Astrocyte (in vitro differentiated cells and primary cell): ENCODE data around the gene RIT2. TPM values are rescaled to one million over a fixed set of nuclear protein-coding genes. Genes with fewer than 3 reads are reported as not detected.
A peak's percentile ranks its signal among the peaks of the same experiment; 100 is the strongest.

Experiments
- DNase-seq: peaks from one replicate; pipeline ENCODE4 v3.0.0-alpha.2; 2010; ENCODE audit warnings: low read depth
- FAIRE-seq: peaks from 2 replicates; lab custom pipeline; 2011; peaks lifted over from hg19 to GRCh38; lab: Jason Lieb, UNC
- H2AFZ ChIP-seq: 2 replicates; pipeline ENCODE4 v1.6.0; 2012; ENCODE audit warnings: low read depth, low read length, inconsistent platforms
- H3K27ac ChIP-seq: 2 replicates; pipeline ENCODE4 v1.5.1; 2011; ENCODE audit warnings: low read depth, low read length, inconsistent platforms
- H3K27me3 ChIP-seq: 2 replicates; pipeline ENCODE4 v1.6.0; 2011; ENCODE audit warnings: low read length, inconsistent platforms; ENCODE audit not compliant: insufficient read depth
- H3K36me3 ChIP-seq: 2 replicates; pipeline ENCODE4 v1.5.1; 2011; ENCODE audit warnings: low read length, inconsistent platforms; ENCODE audit not compliant: insufficient read depth
- H3K4me1 ChIP-seq: 2 replicates; pipeline ENCODE4 v1.5.1; 2011; ENCODE audit warnings: low read length, inconsistent platforms; ENCODE audit not compliant: insufficient read depth
- H3K4me2 ChIP-seq: 2 replicates; pipeline ENCODE4 v1.6.0; 2012; ENCODE audit warnings: low read length, inconsistent platforms
- H3K4me3 ChIP-seq: 2 replicates; pipeline ENCODE4 v1.5.1; 2011; ENCODE audit warnings: low read depth, mild to moderate bottlenecking, low read length, inconsistent platforms; ENCODE audit not compliant: insufficient read depth
- H3K79me2 ChIP-seq: 2 replicates; pipeline ENCODE4 v1.6.0; 2012; ENCODE audit warnings: mild to moderate bottlenecking, low read length, inconsistent platforms; ENCODE audit not compliant: insufficient read depth
- H3K9ac ChIP-seq: 2 replicates; pipeline ENCODE4 v1.6.0; 2012; ENCODE audit warnings: mild to moderate bottlenecking, low read length, inconsistent platforms
- H3K9me3 ChIP-seq: 2 replicates; pipeline ENCODE4 v1.5.1; 2012; ENCODE audit warnings: low read depth, mild to moderate bottlenecking, low read length, inconsistent platforms; ENCODE audit not compliant: insufficient read depth
- H4K20me1 ChIP-seq: 2 replicates; pipeline ENCODE4 v1.6.0; 2012; ENCODE audit warnings: low read length, inconsistent platforms; ENCODE audit not compliant: insufficient read depth
- H3K27ac Mint-ChIP-seq: one replicate; pipeline ENCODE4 v1.8.0; 2021; ENCODE audit warnings: mild to moderate bottlenecking, mixed read lengths; ENCODE audit not compliant: unreplicated experiment
- H3K27me3 Mint-ChIP-seq: one replicate; pipeline ENCODE4 v1.8.0; 2021; ENCODE audit warnings: low read depth, mixed read lengths; ENCODE audit not compliant: unreplicated experiment
- H3K36me3 Mint-ChIP-seq: one replicate; pipeline ENCODE4 v1.8.0; 2021; ENCODE audit warnings: low read depth, mixed read lengths; ENCODE audit not compliant: unreplicated experiment
- H3K4me1 Mint-ChIP-seq: one replicate; pipeline ENCODE4 v1.8.0; 2021; ENCODE audit warnings: low read depth, mixed read lengths; ENCODE audit not compliant: unreplicated experiment
- H3K4me3 Mint-ChIP-seq: one replicate; pipeline ENCODE4 v1.8.0; 2021; ENCODE audit warnings: mild to moderate bottlenecking, moderate library complexity, mixed read lengths; ENCODE audit not compliant: unreplicated experiment
- H3K9me3 Mint-ChIP-seq: one replicate; pipeline ENCODE4 v1.8.0; 2021; ENCODE audit warnings: mild to moderate bottlenecking, mixed read lengths; ENCODE audit not compliant: unreplicated experiment
- CTCF ChIP-seq: IDR thresholded peaks from 2 replicates; pipeline ENCODE4 v1.5.1; 2011; ENCODE audit warnings: low read depth, mild to moderate bottlenecking, inconsistent platforms, low read length, moderate library complexity; ENCODE audit not compliant: insufficient read depth
- EZH2 ChIP-seq: IDR thresholded peaks from 2 replicates; pipeline ENCODE4 v1.6.1; 2012; ENCODE audit warnings: mild to moderate bottlenecking, low read length, inconsistent platforms; ENCODE audit not compliant: insufficient read depth
- total RNA-seq: library from RNA; stranded (reverse); gene quantifications from 2 replicates; pipeline ENCODE4 v1.2.1, GENCODE V29; 2021

Gene RIT2
- total RNA-seq, 1 donor from 2014 or later = not detected

GRCh38 chr18:42953306-42953705 is 162.2 kb downstream of the RIT2 start:
- TF ChIP-seq CTCF (no peak), EZH2 (no peak)
- no peak for DNase-seq
- Mint-ChIP-seq H3K27me3 (no peaks in the 10 kb centered on the region), H3K27ac (no peak overlapping the region), H3K36me3 (no peaks in the 10 kb centered on the region), H3K4me1 (no peaks in the 10 kb centered on the region), H3K9me3 (no peaks in the 10 kb centered on the region), H3K4me3 (no peak overlapping the region)
- Histone ChIP-seq H3K4me3 (no peak overlapping the region), H3K79me2 (no peaks in the 10 kb centered on the region), H3K9me3 (no peaks in the 10 kb centered on the region), H3K27me3 (no peaks in the 10 kb centered on the region), H3K36me3 (no peaks in the 10 kb centered on the region), H4K20me1 (no peaks in the 10 kb centered on the region), H3K9ac (no peak overlapping the region), H2AFZ (no peak overlapping the region), H3K4me1 (no peaks in the 10 kb centered on the region), H3K27ac (no peak overlapping the region), H3K4me2 (no peak overlapping the region)
- no peak for FAIRE-seq

DNA sequence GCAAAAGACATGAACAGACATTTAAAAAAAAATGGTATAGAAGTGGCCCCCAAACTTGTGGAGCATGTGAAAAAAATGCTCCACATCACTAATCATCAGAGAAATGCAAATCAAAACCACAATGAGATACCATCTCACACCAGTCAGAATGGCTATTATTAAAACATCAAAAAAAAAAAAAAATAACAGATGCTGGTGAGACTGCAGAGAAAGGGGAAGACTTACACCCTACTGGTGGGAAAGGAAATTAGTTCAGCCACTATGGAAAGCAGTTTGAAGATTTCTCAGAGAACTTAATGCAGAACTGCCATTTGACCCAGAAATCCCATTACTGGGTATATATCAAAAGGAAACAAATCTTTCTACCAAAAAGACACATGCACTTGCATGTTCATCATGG is 164.8 kb downstream of the RIT2 start:
- no peaks in the 10 kb centered on the region for H3K36me3 Mint-ChIP-seq
- no peaks in the 10 kb centered on the region for H3K9me3 Mint-ChIP-seq
- peak; percentile 12 for DNase-seq
- H3K27me3 Mint-ChIP-seq = no peaks in the 10 kb centered on the region
- Histone ChIP-seq H2AFZ (no peak overlapping the region), H3K27me3 (no peaks in the 10 kb centered on the region), H3K9ac (no peak overlapping the region), H3K36me3 (no peaks in the 10 kb centered on the region), H3K4me3 (no peak overlapping the region), H3K4me1 (no peaks in the 10 kb centered on the region), H3K27ac (no peak overlapping the region), H3K9me3 (no peaks in the 10 kb centered on the region), H4K20me1 (no peaks in the 10 kb centered on the region), H3K79me2 (no peaks in the 10 kb centered on the region), H3K4me2 (no peak overlapping the region)
- no peak for FAIRE-seq
- H3K27ac Mint-ChIP-seq = no peak overlapping the region
- no peak overlapping the region for H3K4me3 Mint-ChIP-seq
- H3K4me1 Mint-ChIP-seq = no peaks in the 10 kb centered on the region
- TF ChIP-seq CTCF (no peak), EZH2 (no peak)

DNA sequence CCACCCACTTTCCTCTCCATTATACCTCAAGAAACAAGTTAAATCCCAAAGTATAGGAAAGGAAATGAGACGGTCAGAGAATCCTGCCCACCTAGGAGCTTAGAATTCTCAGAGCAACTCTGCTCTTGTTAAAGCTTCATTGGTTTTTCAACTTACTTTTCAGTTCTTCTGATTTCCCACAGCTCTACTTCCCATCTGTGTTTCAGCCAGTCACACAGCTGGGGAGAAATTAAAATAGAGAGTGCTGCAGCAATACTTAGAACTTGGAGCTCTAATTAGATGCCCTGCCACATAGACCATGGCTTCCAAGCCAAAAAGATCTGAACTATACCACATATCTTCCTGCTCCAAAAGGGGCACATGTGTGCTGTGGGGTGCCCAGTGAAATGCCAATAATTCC is 166.7 kb downstream of the RIT2 start:
- no peak for TF ChIP-seq CTCF
- H3K27me3 Mint-ChIP-seq = no peaks in the 10 kb centered on the region
- FAIRE-seq (no peak), DNase-seq (no peak)
- H3K27ac ChIP-seq = no peak overlapping the region
- no peaks in the 10 kb centered on the region for H3K4me1 ChIP-seq
- H3K27ac Mint-ChIP-seq = no peak overlapping the region
- no peaks in the 10 kb centered on the region for H3K79me2 ChIP-seq
- no peaks in the 10 kb centered on the region for H4K20me1 ChIP-seq
- no peaks in the 10 kb centered on the region for H3K27me3 ChIP-seq
- H3K4me3 Mint-ChIP-seq = no peak overlapping the region
- no peaks in the 10 kb centered on the region for H3K4me1 Mint-ChIP-seq
- no peak overlapping the region for H3K4me3 ChIP-seq
- no peak overlapping the region for H3K9ac ChIP-seq
- no peaks in the 10 kb centered on the region for H3K9me3 Mint-ChIP-seq
- no peak overlapping the region for H2AFZ ChIP-seq
- no peak overlapping the region for H3K4me2 ChIP-seq
- H3K36me3 Mint-ChIP-seq = no peaks in the 10 kb centered on the region
- no peaks in the 10 kb centered on the region for H3K36me3 ChIP-seq
- H3K9me3 ChIP-seq = no peaks in the 10 kb centered on the region
